SU-DHL-6 (cell line): ENCODE data around the gene PDE3A.

Experiments
- CTCF ChIP-seq: fragments of 200-600 bp; sonication (generic); IDR thresholded peaks from one replicate; pipeline ENCODE4 v1.5.1; 2017; ENCODE audit warnings: antibody characterized with exemption, mild to moderate bottlenecking, low read length, moderate library complexity; ENCODE audit not compliant: insufficient read depth, poor library complexity, severe bottlenecking
- EZH2phosphoT487 ChIP-seq: fragments of 200-600 bp; sonication (generic), shearing (Covaris generic); conservative IDR thresholded peaks from 2 replicates; pipeline ENCODE4 v1.6.1; 2018; ENCODE audit warnings: mild to moderate bottlenecking, antibody characterized with exemption, low read length, moderate library complexity, mixed read lengths

DNA sequence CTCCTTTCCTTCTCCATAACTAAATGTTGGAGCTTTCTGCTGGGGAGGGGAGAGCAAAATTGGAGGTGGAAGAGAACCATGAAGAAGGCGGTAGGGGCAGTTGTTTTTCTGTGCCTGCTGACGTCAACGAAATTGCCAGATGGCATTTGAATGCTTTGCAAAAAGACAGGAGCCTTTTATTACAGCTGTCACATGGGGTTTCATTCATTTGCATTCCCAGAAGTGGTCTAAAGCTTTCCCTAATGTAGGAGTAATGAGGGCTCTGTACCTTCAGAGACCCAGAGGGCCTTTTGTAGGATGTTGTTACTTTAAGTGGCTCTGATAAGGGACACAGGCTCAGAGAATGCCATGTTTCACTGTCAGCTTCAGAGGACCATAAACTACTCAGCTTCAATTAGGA is 219.7 kb downstream of the PDE3A start:
- TF ChIP-seq CTCF (no peak), EZH2phosphoT487 (no peak)
